GM19397 (cell line): ENCODE data around the gene ADO.

Experiments used
- ATAC-seq: cut with Tn5 transposase; IDR thresholded peaks from one replicate; pipeline ENCODE4 v1.9.1; 2021; ENCODE audit warnings: mild to moderate bottlenecking, moderate library complexity; ENCODE audit not compliant: unreplicated experiment

Gene ADO

GRCh38 chr10:62817121-62817765 is 12.7 kb downstream of the ADO start:
- peak; percentile 2 for ATAC-seq

- ATAC-seq, result peak; percentile 35
These were observed 13.4 kb downstream of the ADO start for GRCh38 chr10:62817766-62818425.

- no peak for ATAC-seq
These were observed 14.0 kb downstream of the ADO start for GRCh38 chr10:62818426-62819011.

- no peak for ATAC-seq
These were observed 14.8 kb downstream of the ADO start for GRCh38 chr10:62819141-62819920.

- no peak for ATAC-seq
These were observed 16.1 kb downstream of the ADO start for GRCh38 chr10:62820586-62820985.

GRCh38 chr10:62826273-62826672 is 21.8 kb downstream of the ADO start:
- ATAC-seq, result no peak

GRCh38 chr10:62829622-62830021 is 25.1 kb downstream of the ADO start:
- ATAC-seq, result no peak

- ATAC-seq, result no peak
These were observed 26.2 kb downstream of the ADO start for GRCh38 chr10:62830679-62831078.

GRCh38 chr10:62831346-62831745 is 26.8 kb downstream of the ADO start:
- no peak for ATAC-seq

- ATAC-seq, result no peak
These were observed 35.1 kb downstream of the ADO start for GRCh38 chr10:62839590-62839989.

GRCh38 chr10:62842983-62843382 is 38.5 kb downstream of the ADO start:
- no peak for ATAC-seq

- no peak for ATAC-seq
These were observed 39.1 kb downstream of the ADO start for GRCh38 chr10:62843600-62843999.

- ATAC-seq, result no peak
These were observed 39.9 kb downstream of the ADO start for GRCh38 chr10:62844280-62845011.

GRCh38 chr10:62847433-62847832 is 42.9 kb downstream of the ADO start:
- no peak for ATAC-seq

GRCh38 chr10:62850646-62851045 is 46.1 kb downstream of the ADO start:
- ATAC-seq, result no peak

- no peak for ATAC-seq
These were observed 46.9 kb downstream of the ADO start for GRCh38 chr10:62851442-62851841.

GRCh38 chr10:62852961-62853702 is 48.6 kb downstream of the ADO start:
- ATAC-seq, result peak; percentile 82

GRCh38 chr10:62853710-62854109 is 49.2 kb downstream of the ADO start:
- peak; percentile 20 for ATAC-seq

- no peak for ATAC-seq
These were observed 51.5 kb downstream of the ADO start for GRCh38 chr10:62856021-62856420.
